AG20443 (cell line): ENCODE measurements around the gene CARD8.

Experiments used
- DNase-seq: peaks from one replicate; pipeline ENCODE4 v3.0.0; 2012; ENCODE audit warnings: low spot score, mixed read lengths

The CARD8 gene

DNA sequence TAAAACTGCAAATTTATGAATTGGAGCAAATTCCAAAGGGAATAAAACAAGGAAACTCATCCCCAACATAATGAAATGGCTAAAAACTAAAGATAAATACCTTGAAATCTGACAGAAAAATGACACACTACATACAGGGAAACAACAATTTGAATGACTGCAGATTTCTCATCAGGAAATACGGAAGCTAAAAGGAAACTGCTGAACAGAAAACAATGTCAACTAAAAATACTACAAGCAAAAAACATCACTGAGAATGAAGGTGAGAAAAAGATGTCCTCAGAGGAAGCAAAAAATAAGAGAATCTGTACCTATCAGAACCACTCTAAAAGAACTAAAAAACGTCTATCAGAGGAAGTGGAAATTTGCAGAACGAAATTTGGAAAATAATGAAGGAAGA lies 45.7 kb downstream of the CARD8 start:
- DNase-seq: no peak

DNA sequence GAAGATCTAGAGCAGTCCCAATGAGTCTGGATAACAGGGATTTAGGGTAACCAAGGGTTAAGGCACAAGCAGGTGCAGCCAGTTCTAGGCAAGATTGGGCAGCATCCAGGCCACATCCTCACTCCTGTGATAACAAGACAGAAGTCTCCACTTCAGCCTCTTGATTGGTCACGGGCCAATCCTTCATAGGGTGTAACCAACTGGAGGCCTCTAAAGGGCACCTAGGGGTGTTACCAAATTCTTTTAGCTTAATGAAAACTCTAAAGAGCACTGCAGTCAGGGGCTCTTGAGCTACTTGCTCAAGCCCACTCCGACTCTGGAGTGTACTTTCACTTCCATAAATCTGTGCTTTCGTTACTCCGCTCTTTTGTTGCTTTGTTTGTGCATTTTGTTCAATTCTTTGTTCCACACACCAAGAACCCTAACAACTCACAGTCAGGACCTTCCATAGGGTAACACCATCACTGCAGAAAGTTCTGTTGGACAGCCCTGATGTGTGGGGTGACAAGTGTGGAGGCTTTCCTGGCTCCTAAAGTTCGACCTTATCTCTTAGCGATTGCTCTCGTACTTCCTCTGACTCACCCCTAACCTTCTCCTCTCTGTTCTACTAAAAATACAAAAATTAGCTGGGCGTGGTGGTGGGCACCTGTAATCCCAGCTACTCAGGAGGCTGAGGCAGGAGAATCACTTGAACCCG lies 49.2 kb downstream of the CARD8 start:
- no peak for DNase-seq

DNA sequence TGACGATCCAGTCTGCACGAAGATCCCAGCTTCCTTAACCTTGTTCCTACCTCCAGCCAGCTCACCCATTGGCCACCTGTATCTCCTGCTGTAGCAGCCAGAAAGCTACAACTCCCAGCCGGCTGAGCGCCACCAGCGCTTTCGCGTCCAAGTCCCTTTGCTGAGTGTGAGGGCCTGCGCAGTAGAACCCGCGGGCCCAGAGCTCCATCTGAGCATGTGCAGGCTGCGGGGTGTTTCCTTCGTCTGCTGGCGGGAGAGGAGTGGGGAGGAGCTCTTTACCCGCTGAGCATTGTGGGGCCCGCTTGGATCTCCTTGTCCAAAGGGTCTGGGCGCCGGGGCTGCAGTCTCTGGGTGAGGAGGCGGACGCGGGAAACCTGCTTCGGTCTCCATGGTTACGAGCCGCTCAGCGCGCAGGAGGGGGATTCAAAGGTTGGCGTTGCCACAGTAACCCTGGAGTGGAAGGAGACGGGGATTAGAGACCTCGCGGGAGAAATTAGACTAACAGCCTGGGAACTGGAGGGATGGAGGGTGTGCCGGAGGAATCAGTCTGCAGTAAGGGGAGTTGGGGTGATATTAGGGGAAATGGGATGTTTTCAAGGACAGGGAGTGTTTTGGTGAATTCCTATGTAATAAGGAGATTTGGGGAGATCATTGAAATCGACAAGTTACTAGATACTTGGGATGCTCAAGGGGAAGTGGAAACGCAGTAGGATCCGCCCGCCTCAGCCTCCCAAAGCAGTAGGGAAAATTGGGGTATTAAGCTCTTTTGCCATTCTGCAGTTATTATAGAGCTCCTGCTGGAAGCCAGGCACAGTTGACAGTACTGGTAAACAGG lies 51.7 kb downstream of the CARD8 start:
- peak; percentile 99 for DNase-seq

- no peak for DNase-seq
Measured at GRCh38 chr19:48203222-48203793, 52.4 kb downstream of the CARD8 start.

GRCh38 chr19:48196933-48197665 lies 58.6 kb downstream of the CARD8 start:
- no peak for DNase-seq

- DNase-seq: no peak
Measured at GRCh38 chr19:48196321-48196763, 59.4 kb downstream of the CARD8 start.

DNA sequence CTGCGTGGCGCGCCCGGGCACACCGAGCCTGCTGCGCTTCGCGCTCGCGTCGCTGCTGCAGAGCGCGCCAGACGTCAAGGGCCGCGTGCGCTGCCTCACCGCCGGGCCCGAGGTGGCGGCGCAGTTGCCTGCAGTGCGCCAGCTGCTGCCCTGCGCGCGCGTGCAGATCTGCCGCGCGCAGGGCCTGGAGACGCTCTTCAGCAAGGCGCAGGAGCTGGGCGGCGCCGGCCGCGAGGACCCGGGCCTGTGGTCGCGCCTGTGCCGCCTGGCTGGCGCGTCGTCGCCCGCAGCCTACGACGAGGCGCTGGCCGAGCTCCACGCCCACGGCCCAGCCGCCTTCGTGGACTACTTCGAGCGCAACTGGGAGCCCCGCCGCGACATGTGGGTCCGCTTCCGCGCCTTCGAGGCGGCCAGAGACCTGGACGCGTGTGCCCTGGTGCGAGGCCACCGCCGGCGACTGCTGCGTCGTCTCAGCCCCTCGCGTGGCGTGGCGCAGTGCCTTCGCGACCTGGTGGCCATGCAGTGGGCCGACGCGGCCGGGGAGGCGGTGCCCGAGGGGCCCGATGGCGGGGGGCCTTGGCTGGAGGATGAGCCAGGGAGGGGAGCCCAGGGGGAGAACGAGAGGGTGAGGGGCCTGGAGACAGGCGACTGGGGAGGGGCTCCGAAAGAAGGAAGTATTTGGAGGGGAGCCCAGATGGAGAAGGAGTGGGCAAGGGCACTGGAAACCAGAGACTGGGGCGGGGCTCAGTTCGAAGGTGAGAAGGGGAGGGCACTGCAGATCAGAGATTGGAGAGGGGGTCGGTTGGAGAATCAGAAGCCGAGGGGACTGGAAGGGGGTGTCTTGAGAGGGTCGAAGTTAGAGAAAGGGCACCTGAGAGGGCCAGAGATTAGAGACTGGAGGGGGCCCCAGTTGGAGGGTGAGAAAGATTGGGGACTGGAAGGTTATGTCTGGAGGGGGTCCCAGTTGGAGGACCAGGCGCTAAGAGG lies 60.6 kb downstream of the CARD8 start:
- DNase-seq: no peak

- peak; percentile 50 for DNase-seq
Measured at GRCh38 chr19:48194041-48194843, 61.5 kb downstream of the CARD8 start.

GRCh38 chr19:48192750-48193149 lies 63.0 kb downstream of the CARD8 start:
- no peak for DNase-seq

DNA sequence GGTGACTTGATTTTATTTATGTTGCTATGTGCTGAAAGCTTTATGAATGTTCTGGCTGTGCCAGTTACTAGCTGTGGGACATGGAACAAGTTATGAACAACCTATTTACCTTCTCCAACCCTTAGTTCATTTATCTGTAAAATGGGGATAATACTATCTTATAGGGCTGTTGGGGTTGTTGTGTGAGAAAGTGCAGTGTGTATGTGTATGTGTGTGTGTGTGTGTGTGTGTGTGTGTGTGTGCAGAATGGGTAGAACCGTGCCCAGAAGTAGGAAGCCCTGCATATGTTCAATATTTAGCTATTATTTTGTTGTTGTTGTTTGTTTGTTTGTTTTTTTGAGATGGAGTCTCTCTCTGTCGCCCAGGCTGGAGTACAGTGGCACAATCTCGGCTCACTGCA lies 64.8 kb downstream of the CARD8 start:
- no peak for DNase-seq

- DNase-seq: no peak
Measured at GRCh38 chr19:48190288-48190884, 65.3 kb downstream of the CARD8 start.

DNA sequence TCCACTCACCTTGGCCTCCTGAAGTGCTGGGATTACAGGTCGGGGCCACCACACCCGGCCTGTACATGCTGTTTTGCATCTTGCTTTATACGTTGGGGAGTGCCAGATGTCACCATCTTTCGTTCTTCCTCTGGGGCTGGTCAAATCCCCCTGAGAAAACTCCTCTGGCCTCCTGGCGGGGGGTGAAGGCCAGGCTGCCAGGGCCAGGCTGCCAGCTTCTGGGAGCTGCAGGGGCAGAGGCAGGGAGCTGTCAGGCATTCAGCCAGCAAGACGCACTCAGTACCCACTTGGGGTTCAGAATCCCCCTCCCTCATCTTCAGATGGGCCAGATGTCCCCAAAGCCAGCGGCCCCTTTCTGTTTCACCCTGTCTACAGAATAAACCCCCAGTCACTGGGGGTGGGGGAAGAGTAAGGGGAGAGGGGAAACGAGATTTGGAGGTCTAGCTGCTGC lies 69.1 kb downstream of the CARD8 start:
- DNase-seq: no peak

- no peak for DNase-seq
Measured at GRCh38 chr19:48186015-48186414, 69.7 kb downstream of the CARD8 start.

DNA sequence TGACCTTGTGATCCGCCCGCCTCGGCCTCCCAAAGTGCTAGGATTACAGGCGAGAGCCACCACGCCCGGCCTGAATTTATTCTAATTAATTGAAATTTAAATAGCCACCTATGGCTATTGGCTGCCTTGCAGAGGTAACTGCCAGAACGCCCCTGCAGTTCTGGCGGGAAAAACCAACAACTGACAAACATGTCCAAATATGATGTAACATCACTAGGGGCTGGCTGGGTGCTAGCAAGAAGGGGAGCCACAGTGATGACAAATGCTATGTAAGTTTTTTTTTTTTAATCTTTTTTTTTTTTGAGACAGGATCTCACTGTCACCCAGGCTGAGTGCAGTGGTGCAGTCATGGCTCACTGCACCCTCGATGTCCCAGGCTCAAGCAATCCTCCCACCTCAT lies 72.4 kb downstream of the CARD8 start:
- no peak for DNase-seq

GRCh38 chr19:48182434-48182833 lies 73.3 kb downstream of the CARD8 start:
- no peak for DNase-seq

DNA sequence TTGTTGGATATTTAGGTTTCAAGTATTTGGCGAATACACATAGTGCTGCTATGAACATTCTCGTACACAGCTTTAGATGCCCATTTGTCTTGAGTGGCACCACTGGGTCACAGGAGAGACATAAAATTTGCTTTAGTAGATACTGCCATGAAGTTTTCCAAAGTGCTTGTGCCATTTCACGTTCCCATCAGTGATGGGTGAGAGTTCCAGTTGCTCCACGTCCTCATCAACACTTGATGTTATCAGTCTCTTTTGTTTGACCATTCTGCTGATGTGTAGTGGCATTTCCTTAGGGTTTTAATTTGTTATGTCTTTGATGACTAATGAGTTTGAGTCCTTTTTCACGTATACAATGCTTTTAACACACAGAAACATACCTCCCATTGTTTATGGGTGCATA lies 74.2 kb downstream of the CARD8 start:
- no peak for DNase-seq

DNA sequence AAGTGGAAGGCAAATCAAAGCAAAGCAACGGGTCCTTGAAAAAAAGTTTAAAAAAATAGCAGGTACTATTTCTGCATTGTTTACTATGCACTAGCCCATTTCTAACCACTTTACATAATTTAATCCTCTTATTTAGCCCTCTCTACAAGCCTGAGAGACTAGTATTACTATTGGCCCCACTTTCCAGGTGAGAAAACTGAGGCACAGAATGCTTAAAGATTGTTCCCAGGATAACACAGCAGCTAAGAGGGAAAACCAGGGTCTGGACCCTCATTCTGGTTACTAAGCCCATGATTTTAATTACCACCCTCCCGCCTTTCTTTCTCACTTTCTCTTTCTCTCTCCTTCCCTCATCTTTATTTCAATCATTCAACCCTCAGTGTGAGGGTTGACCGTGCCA lies 79.5 kb downstream of the CARD8 start:
- no peak for DNase-seq

GRCh38 chr19:48175578-48175977 lies 80.1 kb downstream of the CARD8 start:
- DNase-seq: no peak

- DNase-seq: no peak
Measured at GRCh38 chr19:48174445-48175030, 81.2 kb downstream of the CARD8 start.
